Measurements from ENCODE around the gene KDM2A.

- TF ChIP-seq POLR2A (IDR thresholded peaks at IDR 0.05; ENCODE audit: borderline replicate concordance, extremely low read depth, insufficient read depth, insufficient read length) (no peak), RAD21 (IDR thresholded peaks at IDR 0.05; ENCODE audit: low read depth) (no peak), CEBPB (IDR thresholded peaks at IDR 0.05; ENCODE audit: low read depth) (no peak), EZH2phosphoT487 (IDR thresholded peaks at IDR 0.05; ENCODE audit: borderline replicate concordance) (no peak), POLR2AphosphoS5 (IDR thresholded peaks at IDR 0.05; ENCODE audit: low read depth, low read length) (no peak)
- TF ChIP-seq, protein P1, sequence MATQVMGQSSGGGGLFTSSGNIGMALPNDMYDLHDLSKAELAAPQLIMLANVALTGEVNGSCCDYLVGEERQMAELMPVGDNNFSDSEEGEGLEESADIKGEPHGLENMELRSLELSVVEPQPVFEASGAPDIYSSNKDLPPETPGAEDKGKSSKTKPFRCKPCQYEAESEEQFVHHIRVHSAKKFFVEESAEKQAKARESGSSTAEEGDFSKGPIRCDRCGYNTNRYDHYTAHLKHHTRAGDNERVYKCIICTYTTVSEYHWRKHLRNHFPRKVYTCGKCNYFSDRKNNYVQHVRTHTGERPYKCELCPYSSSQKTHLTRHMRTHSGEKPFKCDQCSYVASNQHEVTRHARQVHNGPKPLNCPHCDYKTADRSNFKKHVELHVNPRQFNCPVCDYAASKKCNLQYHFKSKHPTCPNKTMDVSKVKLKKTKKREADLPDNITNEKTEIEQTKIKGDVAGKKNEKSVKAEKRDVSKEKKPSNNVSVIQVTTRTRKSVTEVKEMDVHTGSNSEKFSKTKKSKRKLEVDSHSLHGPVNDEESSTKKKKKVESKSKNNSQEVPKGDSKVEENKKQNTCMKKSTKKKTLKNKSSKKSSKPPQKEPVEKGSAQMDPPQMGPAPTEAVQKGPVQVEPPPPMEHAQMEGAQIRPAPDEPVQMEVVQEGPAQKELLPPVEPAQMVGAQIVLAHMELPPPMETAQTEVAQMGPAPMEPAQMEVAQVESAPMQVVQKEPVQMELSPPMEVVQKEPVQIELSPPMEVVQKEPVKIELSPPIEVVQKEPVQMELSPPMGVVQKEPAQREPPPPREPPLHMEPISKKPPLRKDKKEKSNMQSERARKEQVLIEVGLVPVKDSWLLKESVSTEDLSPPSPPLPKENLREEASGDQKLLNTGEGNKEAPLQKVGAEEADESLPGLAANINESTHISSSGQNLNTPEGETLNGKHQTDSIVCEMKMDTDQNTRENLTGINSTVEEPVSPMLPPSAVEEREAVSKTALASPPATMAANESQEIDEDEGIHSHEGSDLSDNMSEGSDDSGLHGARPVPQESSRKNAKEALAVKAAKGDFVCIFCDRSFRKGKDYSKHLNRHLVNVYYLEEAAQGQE (IDR thresholded peaks at IDR 0.05; ENCODE audit: low read depth): no peak
- TF ChIP-seq, protein P2, sequence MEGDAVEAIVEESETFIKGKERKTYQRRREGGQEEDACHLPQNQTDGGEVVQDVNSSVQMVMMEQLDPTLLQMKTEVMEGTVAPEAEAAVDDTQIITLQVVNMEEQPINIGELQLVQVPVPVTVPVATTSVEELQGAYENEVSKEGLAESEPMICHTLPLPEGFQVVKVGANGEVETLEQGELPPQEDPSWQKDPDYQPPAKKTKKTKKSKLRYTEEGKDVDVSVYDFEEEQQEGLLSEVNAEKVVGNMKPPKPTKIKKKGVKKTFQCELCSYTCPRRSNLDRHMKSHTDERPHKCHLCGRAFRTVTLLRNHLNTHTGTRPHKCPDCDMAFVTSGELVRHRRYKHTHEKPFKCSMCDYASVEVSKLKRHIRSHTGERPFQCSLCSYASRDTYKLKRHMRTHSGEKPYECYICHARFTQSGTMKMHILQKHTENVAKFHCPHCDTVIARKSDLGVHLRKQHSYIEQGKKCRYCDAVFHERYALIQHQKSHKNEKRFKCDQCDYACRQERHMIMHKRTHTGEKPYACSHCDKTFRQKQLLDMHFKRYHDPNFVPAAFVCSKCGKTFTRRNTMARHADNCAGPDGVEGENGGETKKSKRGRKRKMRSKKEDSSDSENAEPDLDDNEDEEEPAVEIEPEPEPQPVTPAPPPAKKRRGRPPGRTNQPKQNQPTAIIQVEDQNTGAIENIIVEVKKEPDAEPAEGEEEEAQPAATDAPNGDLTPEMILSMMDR (IDR thresholded peaks at IDR 0.05 in 2 of 3, conservative IDR thresholded peaks at IDR 0.05 in 1 of 3; ENCODE audit: borderline replicate concordance in 1 of 3, insufficient read depth in 1 of 3, low read depth in 2 of 3, low read length in 2 of 3): no peak
Measured at GRCh38 chr11:67111261-67111660, 7.8 kb upstream of the KDM2A start.

Measured in HCT116 (cell line).